NCI-H526 treated with DMSO at 0.1 percent for 48 hours (cell line): ENCODE results near the gene SYNJ2.

Source experiments
- DNase-seq: peaks from one replicate; lab custom pipeline; 2025; lab: John Stamatoyannopoulos, UW

SYNJ2 gene

DNA sequence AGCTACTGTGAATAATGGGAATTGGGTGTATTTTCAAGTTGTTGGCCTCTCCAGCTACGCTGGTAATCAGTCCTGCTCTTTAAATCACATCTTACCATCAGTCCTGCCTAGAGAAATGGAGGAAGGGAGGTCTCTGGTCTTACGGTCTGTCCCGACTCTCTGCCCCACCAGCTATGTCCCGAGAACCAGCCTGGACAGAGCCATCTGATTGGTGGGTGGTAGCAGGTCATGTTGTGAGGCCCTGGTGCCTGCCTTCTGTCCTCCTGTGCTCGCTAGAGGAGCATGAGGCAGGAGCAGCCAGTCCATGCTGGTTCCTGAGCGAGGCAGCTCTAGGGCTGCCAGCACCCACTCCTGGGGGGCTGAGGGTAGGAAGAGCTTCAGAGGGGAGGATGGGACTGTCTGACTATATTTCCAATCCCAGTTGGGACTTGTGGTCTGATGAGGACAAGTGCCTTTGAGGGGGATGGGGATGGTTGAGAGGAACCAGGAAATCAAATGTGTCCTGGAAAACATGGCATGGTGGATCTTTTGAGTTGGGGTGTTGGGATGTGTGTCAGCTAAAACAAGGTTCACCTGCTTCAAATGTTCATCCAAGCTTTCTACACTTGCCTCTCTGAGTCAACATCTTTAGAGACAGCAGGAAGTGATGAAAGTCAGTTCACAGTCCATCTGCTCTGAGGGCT lies 33.0 kb downstream of the SYNJ2 start:
- no peak for DNase-seq

DNA sequence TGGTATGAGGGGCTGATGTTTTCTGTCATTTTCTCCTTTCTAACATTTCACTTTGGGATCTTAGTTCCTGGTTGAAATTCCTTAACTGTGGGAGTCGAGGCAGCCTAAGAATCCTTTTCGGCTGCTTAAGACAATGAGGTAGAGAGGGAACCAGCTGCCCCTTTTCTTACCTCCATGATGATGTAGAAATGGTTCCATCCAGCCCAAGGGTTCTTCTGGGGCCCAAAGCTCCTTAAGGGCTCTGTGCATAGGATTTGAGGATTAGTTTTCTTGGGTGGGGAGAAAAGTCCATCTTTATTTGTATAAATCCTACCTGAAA lies 33.5 kb downstream of the SYNJ2 start:
- DNase-seq, result no peak

DNA sequence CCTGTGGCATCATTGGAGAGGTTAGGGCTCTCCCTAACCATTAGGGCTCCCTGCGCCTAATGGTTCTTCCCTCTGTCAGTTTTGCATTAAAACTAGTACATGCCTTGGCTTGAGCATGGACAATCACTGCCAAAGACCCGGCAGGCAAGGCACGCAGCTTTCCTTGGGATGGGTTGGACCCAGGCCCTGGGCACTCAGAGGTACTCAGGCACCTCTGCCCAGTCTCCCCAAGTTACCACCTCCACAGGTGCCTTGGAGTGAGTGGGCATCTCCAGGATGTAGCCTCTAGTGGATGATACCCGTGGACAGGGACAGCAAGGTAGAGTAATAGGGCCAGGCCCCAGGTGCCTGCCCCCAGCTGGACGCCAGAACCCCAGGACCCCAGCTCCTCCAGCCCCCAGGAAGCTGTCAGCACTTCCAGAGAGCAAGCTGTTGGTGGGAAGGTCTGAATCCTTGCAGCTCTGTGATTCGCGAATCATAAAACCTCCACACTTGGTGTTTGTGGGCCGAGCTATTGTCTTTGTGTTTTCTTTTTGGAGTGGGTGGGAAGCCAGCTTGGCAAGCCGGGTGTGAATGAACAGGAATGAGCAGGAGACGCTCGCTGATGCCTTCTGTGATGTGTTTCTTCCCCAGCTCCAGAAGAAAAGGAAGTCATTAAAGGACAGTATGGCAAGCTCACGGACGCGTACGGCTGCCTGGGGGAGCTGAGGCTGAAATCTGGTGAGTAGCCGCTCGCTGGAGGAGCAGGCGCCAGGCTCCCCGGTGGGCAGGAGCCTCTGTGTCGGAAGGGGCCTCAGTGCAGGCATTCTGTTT lies 35.1 kb downstream of the SYNJ2 start:
- no peak for DNase-seq

DNA sequence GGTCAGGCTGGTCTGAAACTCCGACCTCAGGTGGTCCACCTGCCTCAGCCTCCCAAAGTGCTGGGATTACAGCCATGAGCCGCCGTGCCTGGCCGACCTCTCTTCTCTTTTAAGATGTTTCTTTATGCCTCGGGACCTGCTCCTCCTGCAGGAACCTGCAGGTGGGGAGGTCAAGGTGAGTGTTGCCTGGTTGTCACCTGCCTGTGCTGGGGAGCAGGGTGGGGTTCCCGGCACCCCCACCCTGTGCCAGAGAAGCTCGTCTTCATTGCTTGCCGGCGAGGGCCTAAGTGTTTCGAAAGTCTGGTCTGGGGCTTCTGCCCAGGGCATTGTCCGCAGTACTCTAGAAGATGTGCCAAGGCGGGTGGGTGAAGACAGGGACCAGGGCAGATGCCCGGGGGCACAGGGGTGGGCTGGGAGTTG lies 36.0 kb downstream of the SYNJ2 start:
- no peak for DNase-seq

DNA sequence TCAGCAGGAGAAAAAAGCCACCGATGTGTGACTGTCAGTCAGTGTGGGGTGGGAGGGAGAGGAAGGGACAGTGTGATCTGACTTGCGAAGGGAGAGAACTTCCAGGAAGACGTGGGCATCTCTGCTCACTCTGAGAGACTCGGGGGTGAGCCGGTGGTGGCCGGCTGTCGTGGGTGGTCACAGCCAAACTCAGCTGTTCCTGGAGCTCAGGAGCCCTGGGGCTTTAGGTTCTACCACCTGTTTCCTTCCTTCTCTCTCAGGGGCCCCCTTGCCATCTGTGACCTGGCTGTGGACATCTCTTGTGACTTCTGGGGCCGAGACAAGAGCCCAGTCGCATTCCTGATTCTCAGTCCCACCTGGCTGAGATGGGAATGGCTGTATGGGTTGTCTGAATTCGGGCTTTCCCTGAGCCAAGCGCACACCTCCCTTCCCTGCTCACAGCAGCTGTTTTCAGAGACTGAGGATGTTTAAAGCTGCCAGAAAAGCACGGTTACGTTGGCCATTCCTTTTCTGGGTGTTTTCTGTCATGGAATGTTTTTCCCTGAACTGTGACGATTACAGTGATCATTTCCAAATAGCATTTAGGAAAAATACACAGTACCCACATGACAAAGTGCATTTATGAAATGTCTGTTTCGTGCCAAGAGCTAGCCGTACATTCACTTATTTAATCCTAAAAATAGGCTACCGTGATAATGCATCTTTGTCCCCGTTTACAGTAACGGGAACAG lies 36.5 kb downstream of the SYNJ2 start:
- DNase-seq, result no peak

DNA sequence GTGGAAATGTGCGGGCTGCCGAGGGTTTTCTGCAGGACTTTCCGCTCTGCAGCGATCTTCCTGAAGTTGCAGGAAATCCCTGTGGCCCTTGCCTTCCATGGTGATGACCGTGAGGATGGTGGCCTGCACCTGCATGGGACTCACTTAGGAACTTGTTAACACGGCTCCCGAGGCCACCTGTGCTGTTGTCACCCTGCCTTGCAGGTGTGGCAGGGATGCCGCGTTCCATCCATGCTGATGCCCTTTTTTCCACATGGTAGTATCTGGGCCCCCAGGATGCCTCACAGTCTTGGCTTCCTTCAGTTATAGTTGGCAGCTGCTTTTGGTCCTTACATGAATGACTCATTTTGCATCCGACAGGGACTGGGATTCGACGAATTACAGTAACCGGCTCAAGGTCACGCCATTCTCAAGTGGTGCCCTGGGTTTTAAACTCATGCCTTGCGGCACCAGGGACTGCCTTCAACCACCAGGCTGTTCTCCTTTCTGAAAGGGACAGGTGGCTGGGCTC lies 37.2 kb downstream of the SYNJ2 start:
- no peak for DNase-seq

DNA sequence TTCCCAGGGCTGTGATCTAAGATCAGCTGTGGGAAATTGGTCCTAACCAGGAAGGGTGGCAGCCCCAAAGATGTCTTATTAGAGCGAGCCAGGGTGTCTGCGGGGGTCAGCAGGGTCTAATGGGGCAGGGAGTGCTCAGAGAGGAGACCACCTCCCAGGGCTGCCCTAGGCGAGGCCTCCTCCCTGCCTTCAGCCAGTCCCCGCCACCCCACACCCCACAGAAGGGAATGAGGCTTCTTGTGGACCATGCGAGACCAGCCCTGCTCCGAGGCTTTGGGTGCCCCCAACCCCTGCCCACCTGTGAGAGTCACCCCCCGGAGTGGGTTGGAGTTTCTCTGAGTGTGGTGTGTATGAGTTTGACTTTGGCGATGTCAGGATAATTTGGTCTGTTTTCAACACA lies 37.8 kb downstream of the SYNJ2 start:
- DNase-seq, result no peak

DNA sequence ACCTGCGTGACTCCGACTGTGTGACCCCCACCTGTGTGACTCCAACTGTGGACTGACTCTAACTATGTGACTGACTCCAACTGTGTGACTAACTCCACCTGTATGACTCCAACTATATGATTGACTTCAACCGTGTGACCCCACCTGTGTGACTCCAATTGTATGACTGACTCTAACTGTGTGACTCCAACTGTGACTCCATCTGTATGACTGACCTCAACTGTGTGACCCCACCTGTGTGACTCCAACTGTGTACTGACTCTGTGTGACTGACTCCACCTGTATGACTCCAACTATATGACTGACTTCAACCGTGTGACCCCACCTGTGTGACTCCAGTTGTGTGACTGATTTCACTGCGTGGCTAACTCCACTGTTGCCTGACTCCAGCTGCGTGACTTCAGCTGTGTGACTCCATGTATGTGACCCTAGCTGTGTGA lies 38.6 kb downstream of the SYNJ2 start:
- DNase-seq, result no peak

DNA sequence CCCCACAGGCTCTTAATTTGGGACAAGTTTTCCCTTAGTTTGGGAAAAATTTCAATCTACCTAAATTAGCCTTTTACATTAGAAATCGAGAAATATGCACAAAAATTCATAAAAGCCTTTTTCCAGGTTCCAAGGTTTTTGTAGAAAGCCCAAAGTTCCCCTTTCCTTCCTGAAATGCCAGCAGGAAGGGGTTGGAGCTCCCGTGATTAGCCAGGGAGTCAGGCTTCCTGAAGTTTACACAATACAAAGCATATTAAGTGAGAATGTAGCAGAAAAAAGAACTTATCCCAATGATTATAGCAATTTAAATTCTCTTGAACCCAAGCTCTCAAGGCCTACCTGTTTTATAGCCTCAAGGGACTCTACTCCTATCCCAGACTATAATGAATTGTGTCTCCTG lies 39.1 kb downstream of the SYNJ2 start:
- no peak for DNase-seq

DNA sequence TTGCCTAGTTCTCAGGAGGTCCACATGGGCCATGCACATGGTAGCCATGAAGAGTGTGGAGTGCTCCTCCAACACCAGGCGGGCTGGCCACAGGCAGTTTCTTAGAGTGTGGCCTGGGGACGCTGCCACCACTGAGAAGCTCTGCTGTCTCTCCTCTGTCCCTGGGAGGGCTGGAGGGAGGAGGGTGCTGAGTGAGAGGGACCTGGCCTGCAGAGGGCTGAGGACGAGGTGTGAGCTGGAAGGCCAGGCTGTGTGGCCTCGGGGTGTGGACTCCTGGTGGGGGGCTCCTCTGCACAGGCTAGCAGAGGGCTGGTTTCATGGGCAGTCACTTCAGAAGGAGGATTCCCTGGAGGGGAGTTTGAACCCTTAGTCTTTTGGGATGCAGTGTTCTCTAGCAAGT lies 39.7 kb downstream of the SYNJ2 start:
- DNase-seq, result no peak

DNA sequence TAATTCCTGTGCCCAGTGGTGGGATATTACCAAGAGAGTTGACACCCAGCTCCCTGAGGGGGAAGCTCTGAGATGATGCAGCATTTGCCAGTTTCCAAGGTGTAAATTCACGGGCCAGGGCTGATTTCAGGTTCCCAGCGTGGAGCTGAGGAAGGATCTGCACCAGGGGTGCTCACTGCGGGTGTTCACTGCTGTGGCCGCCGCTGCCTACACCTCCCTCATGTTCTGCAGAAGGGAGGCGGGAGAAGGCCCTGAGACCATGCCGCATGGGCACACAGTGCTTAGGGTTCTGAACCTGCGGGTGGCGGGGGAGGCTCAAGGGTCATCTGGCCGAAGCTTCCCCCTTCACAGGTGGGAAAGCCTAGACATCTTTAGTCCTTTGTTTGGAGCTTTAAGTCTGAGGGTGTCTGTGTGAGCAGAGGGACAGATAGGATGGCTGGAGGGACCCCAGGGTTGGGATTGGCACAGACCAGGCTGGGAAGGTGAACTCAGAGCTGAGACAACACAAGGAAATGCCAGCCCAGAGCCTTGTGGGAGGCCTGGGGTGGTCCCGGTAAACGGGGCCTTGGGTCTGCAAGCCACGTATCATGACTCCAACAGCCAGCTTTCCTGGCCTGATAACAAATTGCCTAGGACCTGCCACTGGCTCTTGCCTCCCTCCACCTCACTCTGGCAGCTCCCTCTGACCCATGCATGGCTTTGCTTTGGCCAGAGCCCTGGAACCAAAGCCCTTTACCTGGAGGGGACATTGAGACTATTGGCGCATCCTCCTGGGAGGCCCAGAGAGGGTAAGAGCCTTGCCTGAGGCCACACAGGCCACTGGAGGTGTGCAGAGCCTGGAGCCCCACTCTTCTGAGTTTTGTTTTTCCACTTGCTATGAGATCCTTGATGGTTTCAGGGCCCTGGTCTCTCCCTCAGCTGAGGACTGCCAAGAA lies 40.4 kb downstream of the SYNJ2 start:
- no peak for DNase-seq

DNA sequence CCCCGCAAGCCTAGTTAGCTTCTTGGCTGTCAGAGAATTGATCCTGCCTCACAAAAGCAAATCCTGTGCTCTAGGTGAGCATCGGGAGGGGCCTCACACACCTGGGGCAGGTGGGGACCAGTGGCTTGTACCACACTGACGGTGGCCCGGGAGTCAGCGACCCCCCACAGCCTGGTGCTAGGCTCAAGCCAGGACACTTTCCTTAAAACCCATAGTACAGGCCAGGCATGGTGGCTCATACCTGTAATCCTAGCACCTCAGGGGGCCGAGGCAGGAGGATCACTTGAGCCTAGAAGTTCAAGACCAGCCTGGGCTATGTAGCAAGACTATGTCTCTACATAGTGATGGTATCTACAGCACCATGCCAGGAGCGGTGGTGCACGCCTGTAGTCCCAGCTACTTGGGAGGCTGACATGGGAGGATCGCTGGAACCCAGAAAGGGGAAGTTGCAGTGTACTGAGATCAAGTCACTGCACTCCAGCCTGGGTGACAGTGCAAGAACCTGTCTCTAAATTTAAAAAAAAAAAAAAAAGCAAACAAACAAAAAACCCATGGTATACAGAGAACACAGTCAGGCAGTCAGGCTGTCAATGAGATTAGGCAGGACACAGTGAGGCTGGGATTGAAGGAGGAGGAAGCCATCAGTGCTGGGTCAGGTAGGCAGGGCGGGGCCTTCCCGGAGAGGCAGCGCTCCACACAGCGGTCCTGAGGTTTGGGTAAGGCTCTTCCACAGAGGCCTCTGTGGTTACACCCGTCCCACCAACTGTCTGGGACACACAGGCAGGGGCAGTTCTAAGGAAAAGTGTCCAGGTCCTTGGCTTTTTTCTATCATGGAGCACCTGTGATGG lies 41.3 kb downstream of the SYNJ2 start:
- DNase-seq, result no peak

DNA sequence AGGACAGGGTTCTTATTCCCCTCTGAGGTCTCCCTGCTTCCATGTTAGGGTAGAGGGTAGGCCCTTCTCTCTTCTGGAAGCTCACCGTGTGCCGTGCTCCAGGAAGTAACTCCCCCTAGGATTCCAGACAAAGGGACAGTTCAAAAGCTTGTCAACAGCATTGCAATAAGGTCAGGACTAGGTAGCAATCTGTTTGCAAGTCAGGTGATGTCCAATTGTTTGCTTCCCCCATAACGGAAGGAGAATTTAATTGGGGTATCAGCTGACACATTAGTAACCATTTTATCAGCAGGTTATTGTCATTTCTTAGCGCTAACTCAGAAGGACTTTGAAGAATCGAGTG lies 41.9 kb downstream of the SYNJ2 start:
- no peak for DNase-seq

DNA sequence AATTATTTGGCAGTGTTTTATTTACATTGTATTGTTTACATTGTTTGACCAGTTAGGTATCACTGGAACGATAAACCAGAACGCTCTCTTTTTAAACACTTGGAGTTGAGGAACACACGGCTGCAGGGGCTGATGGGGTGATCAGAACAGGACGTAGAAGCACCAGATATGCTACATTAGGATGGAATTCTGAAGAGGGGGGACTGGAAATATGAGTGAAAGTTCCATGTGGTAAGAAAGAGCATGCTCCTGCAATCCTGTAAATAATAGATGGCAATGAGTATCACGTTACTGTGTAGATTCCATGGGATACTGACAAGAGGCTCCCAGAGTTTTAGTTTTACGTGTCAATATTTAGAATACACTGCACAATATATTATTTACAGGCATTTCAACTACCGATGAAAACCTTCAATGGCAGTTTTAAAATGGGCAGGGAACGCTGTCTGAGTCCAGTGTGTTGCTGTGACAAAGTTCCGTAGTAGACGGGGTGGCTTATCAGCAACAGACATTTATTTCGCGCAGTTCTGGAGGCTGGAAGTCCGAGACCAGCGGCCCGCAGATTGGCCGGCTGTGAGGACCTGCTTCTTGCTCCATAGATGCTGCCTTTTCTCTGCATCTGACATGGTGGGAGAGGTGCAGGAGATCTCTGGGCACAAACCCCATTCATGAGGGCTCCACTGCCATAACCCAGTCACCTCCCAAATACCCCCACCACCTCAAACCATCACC lies 43.1 kb downstream of the SYNJ2 start:
- DNase-seq, result no peak

DNA sequence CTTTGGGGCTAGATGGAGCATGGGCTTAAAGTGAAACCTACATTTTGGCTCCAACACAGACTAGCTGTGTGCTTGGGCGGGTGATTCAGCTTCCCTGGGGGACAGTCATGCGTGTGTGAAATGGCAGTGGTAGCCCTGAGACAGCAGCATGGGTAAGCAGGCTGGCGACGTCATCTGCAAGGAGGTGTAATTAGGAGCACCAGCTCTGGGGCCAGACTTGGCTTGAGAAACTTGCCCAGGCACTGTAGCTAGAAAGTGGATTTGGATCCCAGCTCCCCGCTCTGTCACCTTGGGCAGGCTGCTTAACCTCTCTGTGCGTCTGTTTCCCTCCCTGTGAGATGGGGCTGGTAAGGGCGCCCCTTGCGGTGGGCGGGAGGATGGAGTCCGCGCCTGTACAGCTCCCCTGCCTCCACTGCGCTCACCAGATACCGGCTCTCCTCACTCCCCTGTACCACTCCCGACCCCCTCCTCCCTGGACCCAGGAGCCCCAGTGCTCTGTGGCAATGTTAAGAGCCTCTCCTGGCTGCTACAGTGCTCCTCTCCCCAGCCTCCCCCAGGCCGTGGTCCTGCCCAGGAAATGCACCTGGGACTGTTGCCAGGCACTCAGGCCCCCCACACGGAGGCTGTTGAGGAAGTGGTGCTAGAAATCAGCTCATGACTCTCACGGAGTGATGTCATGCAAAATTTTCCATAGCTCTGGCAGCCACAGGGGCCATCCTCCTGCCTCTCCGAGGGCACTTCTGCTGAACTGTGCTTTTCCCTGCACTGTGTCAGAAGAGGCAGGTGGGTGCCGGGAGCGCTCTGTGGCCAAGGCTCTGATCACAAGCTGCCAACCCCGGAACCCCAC lies 44.6 kb downstream of the SYNJ2 start:
- no peak for DNase-seq

DNA sequence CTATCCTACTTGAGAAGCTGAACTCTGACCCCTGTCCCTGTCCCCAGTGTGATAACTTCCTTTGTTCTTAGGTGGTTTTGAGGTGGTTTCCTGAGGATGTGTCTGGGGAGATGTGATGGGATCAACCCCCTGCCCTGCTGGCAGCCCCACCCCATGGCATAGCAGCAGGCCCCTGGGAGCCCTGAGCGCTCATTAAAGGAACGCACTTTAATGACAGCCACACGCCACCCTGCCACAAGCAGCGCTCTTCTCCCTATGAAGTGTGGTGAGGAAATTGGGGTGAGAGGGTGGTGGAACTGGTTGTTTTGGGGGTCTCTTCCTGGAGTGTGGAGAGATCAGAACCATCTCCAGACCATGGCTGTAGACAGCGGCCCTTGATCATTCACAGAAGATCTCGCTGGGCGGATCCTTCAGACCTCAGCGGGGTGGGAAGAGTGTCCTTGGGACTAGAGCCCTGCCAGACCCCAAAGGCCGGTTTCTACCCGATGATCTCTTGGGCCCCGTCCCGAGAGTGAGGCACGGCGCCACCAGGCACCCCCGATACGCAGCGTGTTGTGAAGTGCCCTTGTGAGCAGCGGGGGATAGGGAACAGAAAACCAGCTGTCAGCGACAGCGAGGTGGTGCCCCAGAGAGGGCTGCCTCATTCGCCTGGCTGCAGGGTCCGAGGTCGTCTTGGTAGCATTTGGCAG lies 45.4 kb downstream of the SYNJ2 start:
- no peak for DNase-seq

DNA sequence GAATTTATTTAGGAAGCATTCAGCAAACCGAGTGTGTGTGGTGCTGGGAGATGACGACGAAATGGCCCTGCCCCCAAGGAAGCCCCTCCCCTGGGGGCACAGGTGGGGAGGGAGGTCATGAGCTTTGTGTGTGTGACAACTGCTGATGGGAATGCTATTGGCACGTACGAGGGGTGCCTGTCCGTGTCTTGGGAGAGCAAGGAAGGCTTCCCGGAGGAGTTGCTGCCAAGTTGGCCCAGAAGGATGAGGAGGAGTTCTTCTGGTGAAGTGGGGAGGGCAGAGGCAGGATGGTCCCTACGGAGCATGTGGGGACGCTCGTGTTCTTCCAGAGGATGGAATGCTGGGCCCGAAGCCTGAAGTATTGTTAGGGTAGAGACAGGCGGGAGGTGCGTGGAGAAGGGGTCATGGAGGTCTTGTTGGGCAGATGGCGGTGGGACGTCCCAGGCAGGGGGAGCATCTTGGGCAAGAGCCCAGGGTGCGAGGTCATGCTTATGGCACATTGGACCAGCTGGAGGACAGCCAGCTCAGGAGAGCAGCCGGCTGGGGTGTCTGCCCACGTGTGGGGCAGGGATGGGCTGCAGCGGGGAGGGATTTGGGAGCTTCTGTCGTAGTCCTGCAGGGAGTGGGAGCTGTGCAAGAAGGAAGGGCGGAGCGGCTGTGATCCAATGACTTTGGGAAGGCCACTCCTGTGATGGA lies 46.1 kb downstream of the SYNJ2 start:
- no peak for DNase-seq

DNA sequence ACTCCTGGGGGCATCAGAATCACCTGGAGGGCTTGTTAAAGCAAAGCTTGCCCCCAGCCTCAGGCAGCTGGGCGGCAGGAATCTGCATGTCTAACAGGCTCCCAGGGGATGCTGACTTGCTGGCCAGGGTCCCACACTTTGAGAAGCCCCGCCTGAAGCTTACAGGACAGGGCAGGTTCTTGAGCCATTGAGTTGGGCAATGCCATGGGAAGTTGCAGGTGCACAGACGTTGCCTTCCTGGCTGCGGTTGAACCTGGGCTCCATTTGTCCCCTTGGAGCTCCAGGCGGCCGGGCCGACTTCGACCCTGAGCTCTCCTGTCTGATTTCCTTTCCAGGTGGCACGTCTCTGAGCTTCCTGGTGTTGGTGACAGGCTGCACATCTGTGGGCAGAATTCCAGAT lies 46.8 kb downstream of the SYNJ2 start:
- no peak for DNase-seq
